NCI-H2029 (cell line): ENCODE results near the gene MAT2A.
"Not testable (repeated sequence)": the region's sequence is repeated elsewhere in the genome, so short reads cannot be mapped to it uniquely, and the experiment has no call there.

Source experiments
- DNase-seq: peaks from one replicate; lab custom pipeline; 2025; lab: John Stamatoyannopoulos, UW

The MAT2A gene

GRCh38 chr2:85547859-85548607 is 9.1 kb downstream of the MAT2A start:
- DNase-seq = no peak

GRCh38 chr2:85548608-85548900 is 9.6 kb downstream of the MAT2A start:
- DNase-seq = no peak

GRCh38 chr2:85549095-85549494 is 10.1 kb downstream of the MAT2A start:
- no peak for DNase-seq

GRCh38 chr2:85549826-85550225 is 10.9 kb downstream of the MAT2A start:
- no peak for DNase-seq

GRCh38 chr2:85550486-85550885 is 11.5 kb downstream of the MAT2A start:
- DNase-seq = no peak

GRCh38 chr2:85551698-85552678 is 13.0 kb downstream of the MAT2A start:
- DNase-seq = peak; percentile 58

GRCh38 chr2:85553184-85553583 is 14.2 kb downstream of the MAT2A start:
- no peak for DNase-seq

- no peak for DNase-seq
Observed at GRCh38 chr2:85554980-85555612, 16.1 kb downstream of the MAT2A start.

GRCh38 chr2:85557130-85557529 is 18.2 kb downstream of the MAT2A start:
- no peak for DNase-seq

GRCh38 chr2:85558160-85558559 is 19.2 kb downstream of the MAT2A start:
- no peak for DNase-seq

GRCh38 chr2:85560403-85560726 is 21.4 kb downstream of the MAT2A start:
- not testable (repeated sequence) for DNase-seq

- DNase-seq = no peak
Observed at GRCh38 chr2:85560812-85561279, 21.9 kb downstream of the MAT2A start.

GRCh38 chr2:85561280-85562212 is 22.6 kb downstream of the MAT2A start, which contains the start of gene GGCX:
GGCX (minus strand) TSS chr2:85561493; CDS start chr2:85561428, 65 bp downstream.
- DNase-seq = peak; percentile 87

- no peak for DNase-seq
Observed at GRCh38 chr2:85564144-85564563, 25.2 kb downstream of the MAT2A start.

- no peak for DNase-seq
Observed at GRCh38 chr2:85566265-85566664, 27.3 kb downstream of the MAT2A start.

GRCh38 chr2:85575739-85576138 is 36.8 kb downstream of the MAT2A start:
- no peak for DNase-seq

GRCh38 chr2:85577063-85577385 is 38.1 kb downstream of the MAT2A start:
- DNase-seq = no peak

- DNase-seq = peak; percentile 39
Observed at GRCh38 chr2:85577386-85578242, 38.6 kb downstream of the MAT2A start, which contains the start of gene VAMP8. VAMP8 (plus strand) TSS chr2:85577586; CDS start chr2:85577647, 61 bp downstream.

- no peak for DNase-seq
Observed at GRCh38 chr2:85578243-85579180, 39.5 kb downstream of the MAT2A start.
